Neural cell (in vitro differentiated cells): Measurements from ENCODE around the gene DNM3.

Source experiments
- EZH2 ChIP-seq: fragments of 200-600, 300-800 bp; shearing (Covaris generic), sonication (generic); IDR thresholded peaks from 2 replicates; pipeline ENCODE4 v1.6.1; 2014; ENCODE audit warnings: antibody characterized with exemption, low read length, borderline replicate concordance, mild to moderate bottlenecking; ENCODE audit not compliant: insufficient read depth, poor library complexity, severe bottlenecking
- POLR2AphosphoS5 ChIP-seq: IDR thresholded peaks from 2 replicates; pipeline ENCODE4 v1.6.1; 2012
- RAD21 ChIP-seq: fragments of 450-650 bp; conservative IDR thresholded peaks from 2 replicates; pipeline ENCODE4 v1.6.1; 2014; ENCODE audit warnings: antibody characterized with exemption, mild to moderate bottlenecking, moderate library complexity
- TAF1 ChIP-seq: IDR thresholded peaks from 2 replicates; pipeline ENCODE4 v1.6.1; 2012; ENCODE audit warnings: low read depth
- TF ChIP-seq, protein P1 (sequence below): fragments of 450-650 bp; IDR thresholded peaks from 2 replicates; pipeline ENCODE4 v1.5.1; 2014; ENCODE audit warnings: antibody characterized with exemption, mild to moderate bottlenecking, moderate library complexity; ENCODE audit not compliant: poor library complexity, severe bottlenecking

GRCh38 chr1:172266528-172267174, 425.4 kb downstream of the DNM3 start:
- TF ChIP-seq TAF1, result no peak
- TF ChIP-seq, protein P1, sequence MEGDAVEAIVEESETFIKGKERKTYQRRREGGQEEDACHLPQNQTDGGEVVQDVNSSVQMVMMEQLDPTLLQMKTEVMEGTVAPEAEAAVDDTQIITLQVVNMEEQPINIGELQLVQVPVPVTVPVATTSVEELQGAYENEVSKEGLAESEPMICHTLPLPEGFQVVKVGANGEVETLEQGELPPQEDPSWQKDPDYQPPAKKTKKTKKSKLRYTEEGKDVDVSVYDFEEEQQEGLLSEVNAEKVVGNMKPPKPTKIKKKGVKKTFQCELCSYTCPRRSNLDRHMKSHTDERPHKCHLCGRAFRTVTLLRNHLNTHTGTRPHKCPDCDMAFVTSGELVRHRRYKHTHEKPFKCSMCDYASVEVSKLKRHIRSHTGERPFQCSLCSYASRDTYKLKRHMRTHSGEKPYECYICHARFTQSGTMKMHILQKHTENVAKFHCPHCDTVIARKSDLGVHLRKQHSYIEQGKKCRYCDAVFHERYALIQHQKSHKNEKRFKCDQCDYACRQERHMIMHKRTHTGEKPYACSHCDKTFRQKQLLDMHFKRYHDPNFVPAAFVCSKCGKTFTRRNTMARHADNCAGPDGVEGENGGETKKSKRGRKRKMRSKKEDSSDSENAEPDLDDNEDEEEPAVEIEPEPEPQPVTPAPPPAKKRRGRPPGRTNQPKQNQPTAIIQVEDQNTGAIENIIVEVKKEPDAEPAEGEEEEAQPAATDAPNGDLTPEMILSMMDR, result no peak
- no peak for TF ChIP-seq EZH2
- no peak for TF ChIP-seq POLR2AphosphoS5
- TF ChIP-seq RAD21, result no peak
